ENCODE results near the gene RNF17.
"Not testable (repeated sequence)": the region's sequence is repeated elsewhere in the genome, so short reads cannot be mapped to it uniquely, and the experiment has no call there.

RNF17 gene

DNA sequence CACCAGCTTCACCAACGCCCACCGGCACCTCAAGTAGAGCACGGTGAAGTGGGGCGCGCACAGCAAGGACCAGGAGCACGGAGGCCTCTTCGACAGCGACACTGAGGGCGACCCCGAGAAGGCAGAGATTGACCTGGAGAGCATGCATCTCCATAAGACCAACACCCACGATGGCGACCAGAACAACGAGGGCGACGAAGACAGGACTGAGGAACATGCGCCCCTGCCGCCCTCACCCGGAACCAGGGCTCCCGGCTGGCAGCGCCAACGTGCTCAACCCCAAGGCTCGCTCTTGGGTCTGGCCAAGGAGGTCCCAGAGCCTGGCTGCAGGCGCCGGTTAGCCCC is 18.5 kb upstream of the RNF17 start:
- DNase-seq (ENCODE audit: low spot score), result no peak

DNA sequence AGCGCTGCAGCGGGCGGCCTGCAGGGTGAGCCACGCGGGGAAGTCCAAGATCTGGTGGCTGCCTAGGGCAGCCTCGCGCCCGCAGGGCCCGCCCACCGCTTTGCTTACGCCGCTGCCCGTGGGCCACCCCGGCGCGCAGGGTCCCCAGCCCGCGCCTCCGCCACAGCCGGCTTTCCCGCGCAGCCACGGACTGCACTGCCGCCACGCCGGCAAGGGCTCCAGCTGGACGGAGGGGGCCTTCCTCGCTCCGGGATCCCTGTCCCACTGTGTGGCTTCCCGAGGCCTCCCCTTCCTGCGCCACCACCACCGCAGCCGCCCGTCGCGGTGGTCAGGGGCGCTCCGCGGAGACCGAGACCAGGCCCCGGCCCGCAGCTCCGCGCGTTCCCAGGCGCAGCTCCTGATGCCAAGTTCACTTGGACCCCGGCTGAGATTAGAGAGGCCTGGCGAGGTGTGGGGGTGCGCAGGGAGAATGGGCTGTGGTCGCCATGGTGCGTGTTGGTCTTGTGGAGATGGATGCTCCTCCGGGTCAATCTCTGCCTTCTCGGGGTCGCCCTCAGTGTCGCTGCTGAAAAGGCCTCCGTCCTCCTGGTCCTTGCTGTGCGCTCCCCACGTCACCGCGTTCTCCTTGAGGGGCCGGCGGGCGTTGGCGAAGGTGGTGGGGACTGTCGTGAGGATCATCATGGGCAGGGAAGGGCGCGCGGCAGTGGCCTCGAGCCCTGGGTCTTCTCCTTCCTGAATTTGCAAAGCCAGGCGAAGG is 17.9 kb upstream of the RNF17 start:
- DNase-seq (ENCODE audit: low spot score), result no peak

DNA sequence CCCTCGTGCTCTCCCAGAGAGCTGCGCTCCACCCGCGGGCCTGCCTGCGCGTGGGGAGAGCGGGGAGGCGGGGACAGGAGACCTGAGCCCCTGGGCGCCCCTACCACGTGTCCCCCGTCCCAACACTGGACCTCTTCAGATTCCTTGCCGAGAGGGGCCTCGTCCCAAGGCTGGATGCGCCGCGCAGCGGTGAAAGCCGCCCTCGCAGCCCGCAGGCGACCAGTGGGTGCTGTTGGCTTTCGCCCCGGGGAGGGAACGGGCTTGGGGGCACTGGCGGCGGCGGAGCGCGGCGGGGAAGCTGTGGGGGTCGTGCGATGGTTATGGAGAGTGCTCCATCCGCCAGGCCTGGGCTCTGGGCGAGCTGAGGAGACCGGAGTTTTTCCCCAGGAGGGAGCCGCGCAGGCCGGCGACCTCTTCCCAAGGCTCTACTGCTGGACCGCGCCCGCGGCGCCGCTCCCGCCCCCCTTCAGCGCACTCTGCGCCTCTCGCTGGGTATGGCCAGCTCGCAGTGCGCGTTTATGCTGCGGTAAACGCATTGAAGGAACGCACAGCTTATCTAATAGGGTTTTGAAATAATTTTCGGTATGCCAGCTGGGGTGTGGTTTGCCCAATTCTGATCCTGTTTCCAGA is 17.2 kb upstream of the RNF17 start:
- DNase-seq (ENCODE audit: low spot score), result no peak

DNA sequence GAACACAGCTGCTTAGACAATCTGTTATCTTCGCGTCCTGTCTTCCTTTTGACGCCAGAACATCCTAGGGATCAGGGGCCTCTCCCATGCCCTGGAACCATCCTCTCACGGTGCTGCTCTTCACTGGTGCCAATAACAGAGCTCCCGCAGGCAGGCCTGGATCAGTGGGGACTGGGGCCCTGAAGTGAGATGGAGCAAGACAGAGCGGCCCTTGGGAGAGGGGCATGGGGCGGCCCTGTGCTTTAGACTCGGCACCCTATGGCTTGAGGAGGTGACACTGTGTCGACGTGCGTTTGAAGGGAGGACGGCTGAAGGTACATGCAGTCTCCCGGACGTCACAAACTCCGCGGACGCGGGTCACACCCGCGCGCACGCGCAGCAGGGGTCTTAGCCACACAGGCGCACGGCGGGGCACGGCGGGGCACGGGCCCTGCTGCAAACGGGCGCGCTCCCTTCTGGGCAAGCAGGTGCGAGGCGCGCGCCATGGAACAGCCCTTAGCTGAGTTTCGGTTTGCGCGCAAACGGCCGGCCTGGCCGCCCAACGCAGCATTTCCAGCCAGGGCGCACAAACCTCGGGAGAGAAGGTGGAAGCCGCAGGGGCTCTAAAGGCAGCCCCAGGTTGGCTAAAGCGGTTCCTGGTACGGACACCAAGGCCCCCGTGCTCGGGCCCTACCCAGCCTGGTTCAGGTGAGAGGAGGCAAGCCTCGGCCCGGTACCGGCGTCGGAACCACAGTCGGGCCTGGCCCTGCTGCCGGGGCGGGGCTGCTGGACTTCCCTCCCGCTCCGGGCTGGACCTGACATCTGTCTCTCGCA is 16.5 kb upstream of the RNF17 start:
- no peak for DNase-seq (ENCODE audit: low spot score)

DNA sequence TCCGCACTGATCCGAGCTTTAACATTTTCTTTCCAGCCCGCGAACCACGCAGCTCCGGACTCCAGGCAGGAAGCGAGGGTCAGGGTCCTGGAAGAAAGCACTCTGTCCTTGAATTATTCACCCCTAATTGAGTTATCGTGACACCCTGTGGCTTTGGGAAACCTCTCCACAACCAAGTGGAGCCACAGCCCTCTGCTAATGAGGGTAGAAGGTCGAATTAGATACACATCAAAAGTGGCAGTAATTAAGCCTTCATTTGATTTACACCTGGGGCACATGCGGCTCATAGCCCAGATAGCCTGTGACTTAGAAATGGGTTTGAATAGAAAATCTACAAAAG is 15.9 kb upstream of the RNF17 start:
- no peak for DNase-seq (ENCODE audit: low spot score)

DNA sequence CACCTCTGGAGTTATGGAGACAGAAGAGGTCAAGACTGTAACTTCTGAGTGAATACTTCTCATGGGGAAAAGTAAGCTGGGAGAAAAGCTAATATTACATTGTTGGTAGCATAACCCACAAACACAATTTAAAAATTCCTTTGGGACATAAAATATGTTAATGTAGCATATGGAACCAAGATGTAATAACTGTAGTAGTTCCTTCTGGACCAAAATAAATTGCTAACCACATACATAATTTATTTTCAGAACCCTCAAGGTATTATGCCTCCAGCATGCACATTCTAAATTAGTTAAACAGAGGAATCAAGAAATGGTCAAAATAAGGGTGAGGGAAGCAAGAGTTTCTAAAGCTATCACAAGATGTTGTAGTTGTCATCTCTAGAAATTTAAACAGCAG is 4.8 kb upstream of the RNF17 start:
- no peak for DNase-seq (ENCODE audit: low spot score)

DNA sequence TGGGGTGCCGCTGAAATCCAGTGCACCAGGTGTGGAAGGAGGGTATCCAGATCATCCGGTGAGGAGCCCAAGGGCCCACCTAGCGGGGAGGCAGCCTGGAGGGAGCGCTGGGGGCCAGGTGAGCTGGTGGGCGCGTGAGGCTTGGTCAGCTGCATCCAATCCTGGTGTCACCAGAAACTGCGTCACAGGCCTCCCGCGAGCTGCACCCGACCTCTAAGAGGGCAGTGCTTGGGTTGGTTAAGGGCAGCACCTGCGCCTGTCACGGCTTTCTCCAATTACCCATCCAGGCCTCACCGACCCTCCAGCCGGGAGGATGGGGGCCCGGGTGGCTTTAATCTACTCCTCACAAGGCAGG is 284 bp downstream of the RNF17 start:
- DNase-seq (ENCODE audit: low spot score), result no peak

DNA sequence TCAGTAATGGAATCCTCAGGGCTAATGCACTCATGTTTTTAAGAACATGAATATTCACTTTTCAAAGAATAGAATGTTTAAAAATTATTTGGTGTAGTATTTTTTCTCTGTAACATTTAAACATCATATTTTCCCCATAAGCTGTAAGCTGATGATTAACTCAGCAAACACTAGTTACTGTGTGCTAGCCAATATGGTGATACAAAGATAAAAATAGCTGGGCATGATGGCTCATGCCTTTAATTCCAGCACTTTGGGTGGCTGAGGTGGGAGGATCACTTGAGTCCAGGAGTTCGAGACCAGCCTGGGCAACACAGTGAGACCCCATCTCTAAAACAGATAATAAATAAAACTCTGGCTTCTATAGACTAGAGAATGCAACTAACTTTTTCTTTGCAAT is 13.2 kb downstream of the RNF17 start:
- DNase-seq (ENCODE audit: low spot score), result no peak

DNA sequence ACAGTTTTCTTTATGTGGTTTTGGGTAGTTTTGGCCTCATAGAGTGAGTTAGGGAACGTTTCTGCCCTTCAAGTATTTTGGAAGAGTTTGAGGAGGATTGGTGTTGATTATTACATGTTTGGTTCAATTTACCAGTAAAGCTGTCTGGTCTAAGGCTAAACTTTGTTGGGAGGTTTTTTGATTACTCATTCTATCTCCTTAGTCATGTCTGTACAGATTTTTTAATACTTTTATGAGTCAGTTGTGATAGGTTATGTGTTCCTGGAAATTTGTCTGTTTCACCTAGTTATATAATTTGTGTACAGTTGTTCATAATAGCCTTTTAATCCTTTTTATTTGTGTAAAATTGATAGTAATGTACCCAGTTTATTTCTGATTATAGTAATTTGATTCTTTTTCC is 20.4 kb downstream of the RNF17 start:
- DNase-seq (ENCODE audit: low spot score), result no peak

DNA sequence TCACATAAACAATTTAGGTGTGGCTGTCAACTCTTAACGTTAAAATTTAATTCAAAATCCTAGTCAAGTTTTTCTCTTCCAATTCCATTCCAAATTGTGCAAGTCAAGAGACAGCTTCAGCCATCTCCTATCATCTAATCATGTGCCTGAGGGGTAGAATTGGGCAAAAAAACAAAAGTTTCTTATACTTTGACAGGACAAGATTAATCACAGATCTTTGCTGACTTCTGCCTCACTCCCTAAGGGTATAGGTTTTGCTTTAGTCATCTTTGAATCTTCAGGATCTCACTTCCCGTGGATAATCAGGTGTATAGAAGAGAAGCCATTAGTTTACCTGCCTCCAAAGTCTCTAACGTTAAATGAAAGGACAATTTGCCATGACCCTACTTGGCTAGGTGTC is 24.6 kb downstream of the RNF17 start:
- no peak for DNase-seq (ENCODE audit: low spot score)

DNA sequence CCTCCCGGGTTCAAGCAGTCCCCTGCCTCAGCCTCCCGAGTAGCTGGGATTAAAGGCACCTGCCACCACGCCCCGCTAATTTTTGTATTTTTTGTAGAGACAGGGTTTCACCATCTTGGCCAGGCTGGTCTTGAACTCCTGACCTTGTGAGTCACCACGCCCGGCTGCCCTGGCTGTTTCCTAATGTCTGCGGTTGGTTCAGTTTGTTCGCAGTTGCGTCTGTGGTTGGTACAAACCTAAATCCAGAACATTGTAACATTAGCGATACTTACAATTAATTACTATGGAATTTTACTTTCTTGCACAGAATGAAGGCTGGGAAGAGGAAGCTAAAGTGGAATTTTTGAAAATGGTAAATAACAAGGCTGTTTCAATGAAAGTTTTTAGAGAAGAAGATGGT is 38.1 kb downstream of the RNF17 start:
- no peak for DNase-seq (ENCODE audit: low spot score)

DNA sequence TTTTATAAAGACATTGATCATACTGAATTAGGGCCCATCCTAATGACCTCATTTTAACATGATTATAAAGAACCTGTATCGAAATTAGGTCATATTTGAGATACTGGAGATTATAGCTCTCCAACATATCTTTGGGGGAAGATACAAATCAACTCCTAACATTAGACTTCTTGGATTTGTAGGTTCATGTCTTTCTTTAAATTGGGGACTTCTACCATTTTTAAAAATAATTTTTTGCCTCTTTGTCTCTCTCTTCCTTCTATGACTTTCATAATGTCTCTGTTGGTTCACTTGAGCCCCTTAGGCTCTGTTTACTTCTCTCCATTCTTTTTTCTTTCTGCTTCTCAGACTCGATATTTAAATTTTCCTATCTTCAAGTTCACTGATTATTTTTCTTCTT is 57.2 kb downstream of the RNF17 start:
- DNase-seq (ENCODE audit: low spot score), result no peak

DNA sequence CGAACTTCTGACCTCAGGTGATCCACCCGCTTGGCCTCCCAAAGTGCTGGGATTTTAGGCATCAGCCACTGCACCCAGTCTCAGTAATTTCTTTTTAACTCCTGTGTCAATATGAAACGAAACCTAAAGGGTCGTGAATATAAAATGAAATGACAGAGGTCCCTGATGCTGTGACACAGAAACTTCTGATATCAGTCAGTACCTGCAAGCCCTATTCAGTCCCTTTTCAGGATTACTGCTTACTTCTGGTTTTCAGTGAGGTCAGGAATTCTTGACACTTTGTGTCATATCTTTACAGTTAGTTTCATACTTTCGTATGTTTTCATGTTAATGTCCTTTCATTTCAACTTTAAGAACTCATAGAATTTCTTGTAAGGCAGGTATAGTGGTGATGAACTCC is 58.7 kb downstream of the RNF17 start:
- no peak for DNase-seq (ENCODE audit: low spot score)

DNA sequence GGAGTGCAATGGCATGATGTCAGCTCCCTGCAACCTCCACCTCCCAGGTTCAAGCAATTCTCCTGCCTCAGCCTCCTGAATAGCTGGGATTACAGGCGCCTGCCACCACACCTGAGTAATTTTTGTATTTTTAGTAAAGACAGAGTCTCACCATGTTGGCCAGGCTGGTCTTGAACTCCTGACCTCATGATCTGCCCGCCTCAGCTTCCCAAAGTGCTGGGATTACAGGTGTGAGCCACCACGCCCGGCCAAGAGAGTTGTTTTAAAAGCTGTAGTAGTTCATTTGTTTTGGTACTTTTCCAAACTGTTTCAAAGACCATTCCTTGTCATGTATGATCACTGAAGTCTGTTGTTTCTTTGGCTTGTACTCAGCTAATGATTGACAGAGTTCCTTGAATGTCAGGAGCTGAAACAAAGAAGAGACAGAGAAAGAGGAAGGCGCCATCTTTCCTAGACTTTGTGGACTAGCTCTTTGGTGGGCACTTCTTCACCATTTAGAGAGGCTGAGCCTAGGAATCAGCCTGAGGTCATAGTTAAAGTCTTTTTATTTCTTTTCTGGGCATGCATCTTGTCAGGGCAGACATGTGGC is 59.2 kb downstream of the RNF17 start:
- DNase-seq (ENCODE audit: low spot score), result not testable (repeated sequence)

DNA sequence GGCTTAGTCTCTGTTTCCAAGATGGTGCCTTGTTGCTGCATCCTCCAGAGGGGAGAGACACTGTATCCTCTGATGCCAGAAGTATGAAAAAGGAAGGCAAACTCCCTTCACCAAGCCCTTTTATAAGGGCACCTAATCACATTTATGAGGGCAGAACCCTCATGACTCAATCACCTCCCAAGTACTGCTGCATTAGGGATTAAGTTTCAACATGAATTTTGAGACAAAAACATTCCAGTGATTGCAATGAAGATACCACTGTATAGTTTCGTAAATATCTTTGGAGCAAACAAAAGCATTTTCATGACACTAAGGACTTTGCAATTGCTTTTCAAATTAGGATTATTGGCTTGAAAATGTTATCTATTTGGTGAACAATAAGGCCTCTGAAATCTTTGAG is 63.8 kb downstream of the RNF17 start:
- no peak for DNase-seq (ENCODE audit: low spot score)

DNA sequence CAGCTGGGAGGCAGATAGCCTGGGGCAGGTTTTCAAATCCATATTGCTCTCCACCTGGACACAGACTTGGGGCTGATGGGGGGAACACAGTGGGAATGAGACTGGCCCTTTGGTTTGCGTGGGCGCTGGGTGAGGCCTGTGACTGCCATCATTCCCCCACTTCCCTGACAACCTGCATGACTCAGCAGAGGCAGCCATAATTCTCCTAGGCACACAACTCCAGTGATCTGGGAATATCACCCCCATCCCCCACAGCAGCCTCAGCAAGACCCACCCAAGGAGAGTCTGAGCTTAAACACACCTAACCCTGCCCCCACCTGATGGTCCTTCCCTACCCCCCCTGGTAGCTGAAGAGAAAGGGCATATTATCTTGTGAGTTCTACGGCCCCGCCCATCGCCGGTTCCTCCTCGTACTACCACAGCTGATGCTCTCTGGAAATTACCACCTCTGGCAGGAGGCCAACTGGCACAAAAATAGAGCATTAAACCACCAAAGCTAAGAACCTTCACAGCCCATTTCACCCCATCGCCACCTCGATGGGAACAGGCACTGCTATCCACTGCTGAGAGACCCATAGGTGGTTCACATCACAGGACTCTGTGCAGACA is 71.0 kb downstream of the RNF17 start:
- no peak for DNase-seq (ENCODE audit: low spot score)

DNA sequence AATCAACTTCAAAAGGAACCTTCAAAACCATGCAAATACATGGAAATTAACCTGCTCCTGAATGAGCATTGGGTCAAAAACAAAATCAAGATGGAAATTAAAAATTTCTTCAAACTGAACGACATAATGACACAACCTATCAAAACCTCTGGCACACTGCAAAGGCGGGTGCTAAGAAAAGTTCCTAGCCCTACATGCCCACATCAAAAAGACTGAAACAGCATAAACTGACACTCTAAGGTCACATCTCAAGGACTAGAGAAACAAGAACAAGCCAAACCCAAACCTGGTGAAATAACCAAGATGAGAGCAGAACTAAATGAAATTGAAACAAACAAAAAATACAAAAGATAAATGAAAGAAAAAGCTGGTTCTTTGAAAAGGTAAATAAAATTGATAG is 73.6 kb downstream of the RNF17 start:
- DNase-seq (ENCODE audit: low spot score), result not testable (repeated sequence)

DNA sequence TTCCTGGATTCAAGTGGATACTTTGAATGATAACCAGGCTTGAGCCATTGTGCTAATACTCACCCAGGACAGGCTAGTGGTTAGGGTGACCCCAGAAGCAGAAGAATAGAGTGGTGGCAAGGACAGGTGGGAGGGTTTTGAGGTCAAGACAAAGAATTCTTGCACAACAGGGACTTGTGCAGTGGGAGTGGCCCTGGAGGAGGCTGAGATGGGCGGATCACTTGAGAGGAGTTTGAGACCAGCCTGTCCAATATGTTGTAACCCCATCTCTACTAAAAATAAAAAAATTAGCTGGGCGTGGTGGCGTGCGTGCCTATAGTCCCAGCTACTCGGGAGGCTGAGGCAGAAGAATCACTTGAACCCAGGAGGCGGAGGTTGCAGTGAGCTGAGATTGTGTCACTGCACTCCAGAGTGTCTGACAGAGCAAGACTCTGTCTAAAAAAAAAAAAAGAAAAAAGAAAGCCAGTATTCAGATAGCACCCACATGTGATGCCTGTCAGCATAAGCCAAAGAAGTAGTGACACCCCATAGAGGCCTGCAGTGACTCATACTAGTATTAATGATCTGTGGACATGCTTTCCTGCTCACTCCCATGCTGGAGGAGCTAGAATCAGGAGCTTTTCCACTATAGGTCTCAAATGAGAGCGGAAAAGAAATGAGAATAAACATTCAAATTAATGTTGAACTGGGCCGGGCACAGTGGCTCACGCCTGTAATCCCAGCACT is 78.7 kb downstream of the RNF17 start:
- DNase-seq (ENCODE audit: low spot score), result no peak

DNA sequence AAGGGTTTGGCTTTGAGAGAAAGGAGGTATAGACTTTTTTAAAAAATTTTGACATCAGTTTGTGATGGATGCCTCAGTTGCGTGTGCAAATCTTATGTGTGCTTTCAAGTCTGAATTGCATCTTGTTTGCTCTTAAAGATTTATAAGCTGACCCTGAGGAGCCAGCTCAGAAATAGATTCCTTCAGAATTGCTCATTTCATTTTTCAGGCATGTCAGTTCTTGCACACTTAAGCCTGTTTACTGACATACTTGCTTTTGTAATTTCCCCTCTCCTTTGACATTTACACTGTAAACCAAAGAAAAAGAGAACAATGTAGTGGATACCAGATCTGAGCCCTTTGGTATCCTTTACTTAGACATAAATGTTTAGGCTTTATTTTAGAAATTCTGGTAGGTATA is 87.6 kb downstream of the RNF17 start:
- no peak for DNase-seq (ENCODE audit: low spot score)

DNA sequence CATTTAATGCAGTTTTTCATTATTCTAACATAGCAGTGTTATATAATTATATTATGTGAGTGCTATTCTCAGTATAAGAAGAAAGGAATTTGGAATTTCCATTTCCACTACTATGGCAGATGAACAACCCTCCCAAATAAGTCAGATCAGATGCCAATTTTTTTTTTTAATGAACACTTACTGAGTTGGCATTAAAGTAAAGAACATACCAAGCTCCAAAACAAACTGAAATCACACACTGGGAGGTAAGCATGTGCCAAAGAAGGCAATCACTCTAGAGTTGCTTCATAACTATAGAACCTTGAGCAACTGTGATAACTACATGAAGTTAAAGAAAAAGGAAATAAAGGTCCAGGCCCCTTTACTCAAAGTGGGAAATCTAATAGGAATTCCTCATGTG is 90.3 kb downstream of the RNF17 start:
- no peak for DNase-seq (ENCODE audit: low spot score)

DNA sequence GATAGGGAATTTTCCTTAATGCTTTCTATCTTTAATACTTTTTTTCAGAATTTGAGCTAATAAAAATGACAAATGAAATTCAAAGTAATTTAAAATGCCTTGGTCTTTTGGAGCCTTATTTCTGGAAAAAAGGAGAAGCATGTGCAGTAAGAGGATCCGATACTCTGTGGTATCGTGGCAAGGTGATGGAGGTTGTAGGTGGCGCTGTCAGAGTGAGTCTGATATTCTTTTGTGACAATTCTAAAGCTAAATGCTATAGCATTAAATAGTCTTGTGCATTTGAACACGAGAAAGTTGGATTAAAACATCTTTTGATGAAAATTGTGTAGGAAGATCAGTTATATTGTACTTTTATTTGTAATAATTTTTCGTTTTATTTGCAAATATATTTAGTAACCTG is 95.0 kb downstream of the RNF17 start:
- DNase-seq (ENCODE audit: low spot score), result no peak

DNA sequence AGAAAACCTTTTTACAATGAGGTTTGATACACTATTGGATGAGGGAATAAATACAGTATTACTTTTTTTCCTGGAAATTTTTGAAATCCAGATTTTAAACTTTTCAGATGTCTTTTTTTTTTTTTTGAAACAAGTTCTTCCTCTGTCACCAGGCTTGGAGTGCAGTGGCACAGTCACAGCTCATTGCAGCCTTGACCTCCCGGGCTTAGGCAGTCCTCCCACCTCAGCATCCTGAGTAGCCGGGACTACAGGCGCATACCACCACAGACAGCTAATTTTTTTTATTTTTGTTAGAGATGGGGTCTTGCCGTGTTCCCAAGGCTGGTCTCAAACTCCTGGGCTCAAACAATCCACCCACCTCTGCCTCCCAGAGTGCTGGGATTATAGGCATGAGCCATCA is 96.8 kb downstream of the RNF17 start:
- DNase-seq (ENCODE audit: low spot score), result no peak

Measured in left forelimb (tissue), 1 donor.